Activated B cell treated with CpG ODN at 0.5 μM for 24 hours (primary cell): ENCODE data around the gene CCL19. TPM values are rescaled to one million over a fixed set of nuclear protein-coding genes. Genes with fewer than 3 reads are reported as not detected.

Source experiments
- ATAC-seq: fragments of 200-7000 bp; cut with Tn5 transposase; one replicate; pipeline ENCODE4 v1.10.0; 2021; ENCODE audit warnings: low read depth, mild to moderate bottlenecking, moderate library complexity
- CTCF ChIA-PET: fragments of 350-600 bp; sonication (Branson Sonifier 250); formaldehyde crosslinking; loops from one replicate; lab custom pipeline; 2021; ENCODE audit warnings: antibody characterized with exemption; lab: Charles Lee
- POLR2A ChIA-PET: fragments of 350-600 bp; sonication (Branson Sonifier 250); formaldehyde crosslinking; loops from one replicate; lab custom pipeline; 2021; ENCODE audit warnings: antibody characterized with exemption; lab: Charles Lee
- DNase-seq: peaks from one replicate; pipeline ENCODE4 v3.0.0; 2022
- H3K27ac Mint-ChIP-seq: one replicate; pipeline ENCODE4 v1.8.0; 2020; ENCODE audit warnings: mixed read lengths
- H3K27me3 Mint-ChIP-seq: one replicate; pipeline ENCODE4 v1.8.0; 2021; ENCODE audit warnings: mixed read lengths
- H3K36me3 Mint-ChIP-seq: one replicate; pipeline ENCODE4 v1.8.0; 2021; ENCODE audit warnings: low read depth, mixed read lengths
- H3K4me1 Mint-ChIP-seq: one replicate; pipeline ENCODE4 v1.8.0; 2021; ENCODE audit warnings: mixed read lengths
- H3K4me3 Mint-ChIP-seq: one replicate; pipeline ENCODE4 v1.8.0; 2020; ENCODE audit warnings: mild to moderate bottlenecking, mixed read lengths
- H3K9me3 Mint-ChIP-seq: one replicate; pipeline ENCODE4 v1.8.0; 2020; ENCODE audit warnings: mixed read lengths
- CTCF ChIP-seq: fragments of 200-600 bp; IDR thresholded peaks from one replicate; pipeline ENCODE4 v1.8.0; 2022; ENCODE audit warnings: antibody characterized with exemption, mild to moderate bottlenecking
- intact Hi-C: fragments of 100-400 bp; cut with micrococcal nuclease; formaldehyde crosslinking; loops from one replicate; pipeline ENCODE4 v1.15.1; 2024
- total RNA-seq: library from RNA; stranded (reverse); gene quantifications from 2 replicates; pipeline ENCODE4 v1.2.3, GENCODE V29; 2022

CCL19 gene
- total RNA-seq, 1 donor from 2014 or later: not detected

- intact Hi-C loops: no loop called here
- Mint-ChIP-seq H3K27me3 (no peaks in the 10 kb centered on the region), H3K36me3 (peaks cover 27% of the 10 kb centered on the region), H3K27ac (no peak overlapping the region), H3K4me3 (no peak overlapping the region), H3K9me3 (no peaks in the 10 kb centered on the region), H3K4me1 (peaks cover 19% of the 10 kb centered on the region)
- POLR2A ChIA-PET: interaction anchor here (1.7 kb wide), 1 partner anchor 12 kb away, joined by 5 read pairs; no protein-coding TSS in a partner anchor
- DNase-seq: no peak
- TF ChIP-seq CTCF: no peak
- no peak for ATAC-seq
- CTCF ChIA-PET: no interaction called here
Observed at GRCh38 chr9:34652602-34653000, 38.5 kb downstream of the CCL19 start.

DNA sequence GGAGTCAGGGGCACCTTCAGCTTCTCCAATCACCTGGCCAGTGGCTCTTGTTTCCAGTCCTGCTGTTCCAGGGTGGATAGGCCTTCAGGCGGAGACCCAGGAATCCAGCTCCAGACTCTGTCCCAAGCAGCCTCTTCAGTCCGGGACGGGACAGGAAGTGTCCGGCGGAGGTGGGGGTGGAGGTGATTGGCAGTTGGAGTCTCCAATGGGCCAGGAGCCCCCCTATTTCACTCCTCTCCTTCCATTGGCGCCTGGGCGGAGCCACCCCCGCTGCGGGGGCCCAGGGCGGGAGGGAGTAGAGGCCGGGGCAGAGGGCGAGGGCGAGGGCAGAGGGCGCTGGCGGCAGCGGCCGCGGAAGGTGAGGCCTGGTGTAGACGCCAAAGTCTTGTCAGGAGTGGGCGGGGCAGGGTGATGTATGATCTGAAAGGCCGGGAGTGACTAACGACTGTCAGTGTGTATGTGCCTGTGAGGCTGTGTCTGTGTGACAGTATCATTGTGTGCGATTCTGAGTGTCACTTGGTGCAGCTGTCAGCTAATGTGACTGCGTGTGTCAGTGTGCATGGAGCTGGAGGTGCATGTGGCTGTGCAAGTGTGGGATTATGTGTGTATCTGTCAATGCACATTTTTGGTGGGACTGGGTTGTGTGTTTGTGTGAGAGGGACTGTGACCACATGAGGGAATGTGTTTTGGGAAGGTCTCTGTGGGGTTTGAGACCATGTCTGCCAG is 39.0 kb downstream of the CCL19 start, which contains the start of gene IL11RA:
Gene IL11RA (plus strand): TSS at position 310 of the 726 bp plus-strand sequence. CDS start 3,033 bp downstream, outside the sequence.
- intact Hi-C loops: no loop called here
- ChIA-PET CTCF (no interaction called here), POLR2A (interaction anchor here (1.7 kb wide), 1 partner anchor 13 kb away, joined by 5 read pairs; no protein-coding TSS in a partner anchor)
- H3K27me3 Mint-ChIP-seq: no peaks in the 10 kb centered on the region
- H3K4me1 Mint-ChIP-seq: peaks cover 24% of the 10 kb centered on the region
- H3K36me3 Mint-ChIP-seq: peaks cover 27% of the 10 kb centered on the region
- DNase-seq (no peak), ATAC-seq (peak; percentile 42)
- no peak within 1 kb of the TSS for H3K27ac Mint-ChIP-seq
- H3K4me3 Mint-ChIP-seq: no peak within 1 kb of the TSS
- H3K9me3 Mint-ChIP-seq: no peaks in the 10 kb centered on the region
- no peak for TF ChIP-seq CTCF

DNA sequence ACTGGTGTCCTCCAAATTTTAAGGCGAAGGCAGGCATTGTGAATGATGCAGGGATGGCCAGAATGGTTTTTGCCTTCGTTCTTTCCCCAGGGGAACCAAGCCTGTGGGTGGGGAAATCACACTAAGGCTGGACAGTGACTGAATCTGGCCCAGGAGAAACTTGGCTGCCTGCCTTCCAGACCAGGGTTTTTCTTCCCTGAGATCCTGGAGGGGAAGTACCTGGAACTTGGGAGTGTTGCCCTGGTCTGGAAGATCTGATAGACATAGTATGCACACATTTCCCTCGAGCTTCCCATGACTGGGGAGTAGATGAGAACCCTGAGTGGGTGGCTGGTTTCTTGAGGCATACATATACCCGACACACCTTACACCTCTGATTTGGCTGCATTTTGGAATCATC is 39.8 kb downstream of the CCL19 start:
- no peak for DNase-seq
- H3K27me3 Mint-ChIP-seq: no peaks in the 10 kb centered on the region
- H3K4me3 Mint-ChIP-seq: no peak overlapping the region
- no peak for TF ChIP-seq CTCF
- peaks cover 28% of the 10 kb centered on the region for H3K4me1 Mint-ChIP-seq
- ChIA-PET CTCF (no interaction called here), POLR2A (interaction anchor here (0.5 to 1.7 kb wide), 2 partner anchors 8 to 14 kb away, joined by 3 to 5 read pairs; no protein-coding TSS in a partner anchor)
- H3K9me3 Mint-ChIP-seq: no peaks in the 10 kb centered on the region
- peaks cover 32% of the 10 kb centered on the region for H3K36me3 Mint-ChIP-seq
- no peak for ATAC-seq
- intact Hi-C loops: no loop called here
- H3K27ac Mint-ChIP-seq: no peak overlapping the region

- no peaks in the 10 kb centered on the region for H3K27me3 Mint-ChIP-seq
- ChIA-PET CTCF (no interaction called here), POLR2A (interaction anchor here (0.5 to 0.6 kb wide), 2 partner anchors 8 to 9 kb away, joined by 3 to 4 read pairs; no protein-coding TSS in a partner anchor)
- no peak for TF ChIP-seq CTCF
- intact Hi-C loops: no loop called here
- no peak overlapping the region for H3K27ac Mint-ChIP-seq
- H3K9me3 Mint-ChIP-seq: no peaks in the 10 kb centered on the region
- peaks cover 32% of the 10 kb centered on the region for H3K36me3 Mint-ChIP-seq
- DNase-seq (no peak), ATAC-seq (no peak)
- H3K4me1 Mint-ChIP-seq: peaks cover 33% of the 10 kb centered on the region
- H3K4me3 Mint-ChIP-seq: no peak overlapping the region
Observed at GRCh38 chr9:34650816-34651215, 40.3 kb downstream of the CCL19 start.

DNA sequence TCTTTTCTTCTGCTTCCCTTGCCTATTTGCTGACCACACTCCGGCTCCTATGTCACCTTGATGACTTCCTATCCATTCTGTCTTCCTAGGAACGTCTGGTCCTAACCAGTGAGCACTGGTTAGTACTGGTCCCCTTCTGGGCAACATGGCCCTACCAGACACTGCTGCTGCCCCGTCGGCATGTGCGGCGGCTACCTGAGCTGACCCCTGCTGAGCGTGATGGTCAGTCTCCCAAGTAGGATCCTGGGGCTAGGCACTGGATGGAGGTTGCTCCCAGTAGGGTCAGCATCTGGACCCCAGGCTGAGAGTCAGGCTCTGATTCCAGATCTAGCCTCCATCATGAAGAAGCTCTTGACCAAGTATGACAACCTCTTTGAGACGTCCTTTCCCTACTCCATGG is 42.4 kb downstream of the CCL19 start:
- Mint-ChIP-seq H3K4me1 (peaks cover 33% of the 10 kb centered on the region), H3K27ac (no peak overlapping the region), H3K9me3 (no peaks in the 10 kb centered on the region), H3K27me3 (no peaks in the 10 kb centered on the region), H3K36me3 (peaks cover 32% of the 10 kb centered on the region), H3K4me3 (no peak overlapping the region)
- ATAC-seq (no peak), DNase-seq (no peak)
- TF ChIP-seq CTCF: no peak
- intact Hi-C loops: loop anchor here (5.0 kb wide), 2 partner anchors 36 to 464 kb away; partner anchors contain the start of gene RPP25L
- CTCF ChIA-PET: interaction anchor here (0.7 to 2.7 kb wide), 3 partner anchors 10 to 16 kb away, joined by 3 to 11 read pairs (median 6); no protein-coding TSS in a partner anchor
- POLR2A ChIA-PET: interaction anchor here (0.7 to 3.4 kb wide), 2 partner anchors 11 to 36 kb away, joined by 3 to 44 read pairs; partner anchors contain the start of gene SIGMAR1
